AG10803 (cell line): ENCODE measurements around the gene ARID3B.

Experiments used
- DNase-seq: peaks from one replicate; pipeline ENCODE4 v3.0.0; 2010; ENCODE audit warnings: low read depth
- H3K4me3 ChIP-seq: 2 replicates; pipeline ENCODE4 v1.5.1; 2011; ENCODE audit warnings: mild to moderate bottlenecking, low read length, control low read depth
- TF ChIP-seq, protein P1 (sequence below): conservative IDR thresholded peaks from 2 replicates; pipeline ENCODE4 v1.5.1; 2011; ENCODE audit warnings: mild to moderate bottlenecking, low read length, control low read depth, inconsistent platforms

ARID3B gene

DNA sequence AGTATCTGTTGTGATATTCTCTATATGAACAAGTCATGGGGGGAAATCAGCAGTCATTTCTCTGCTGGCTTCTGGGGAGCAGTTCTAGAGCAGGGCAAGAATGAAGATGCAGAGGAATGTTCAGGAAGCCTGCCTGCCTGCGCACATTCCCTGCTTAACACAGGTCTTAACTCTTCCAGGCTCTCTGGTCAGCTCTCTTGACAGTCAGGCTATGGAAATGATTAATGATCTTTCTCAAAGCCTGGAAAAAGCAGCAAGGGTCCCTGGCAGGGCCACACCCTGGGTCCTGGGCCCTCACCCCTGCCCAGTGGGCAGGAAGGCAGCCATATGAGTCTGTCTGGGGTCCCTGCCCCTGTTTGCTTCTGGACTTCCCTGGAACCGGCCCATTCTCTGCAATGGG is 43.2 kb downstream of the ARID3B start:
- TF ChIP-seq, protein P1, sequence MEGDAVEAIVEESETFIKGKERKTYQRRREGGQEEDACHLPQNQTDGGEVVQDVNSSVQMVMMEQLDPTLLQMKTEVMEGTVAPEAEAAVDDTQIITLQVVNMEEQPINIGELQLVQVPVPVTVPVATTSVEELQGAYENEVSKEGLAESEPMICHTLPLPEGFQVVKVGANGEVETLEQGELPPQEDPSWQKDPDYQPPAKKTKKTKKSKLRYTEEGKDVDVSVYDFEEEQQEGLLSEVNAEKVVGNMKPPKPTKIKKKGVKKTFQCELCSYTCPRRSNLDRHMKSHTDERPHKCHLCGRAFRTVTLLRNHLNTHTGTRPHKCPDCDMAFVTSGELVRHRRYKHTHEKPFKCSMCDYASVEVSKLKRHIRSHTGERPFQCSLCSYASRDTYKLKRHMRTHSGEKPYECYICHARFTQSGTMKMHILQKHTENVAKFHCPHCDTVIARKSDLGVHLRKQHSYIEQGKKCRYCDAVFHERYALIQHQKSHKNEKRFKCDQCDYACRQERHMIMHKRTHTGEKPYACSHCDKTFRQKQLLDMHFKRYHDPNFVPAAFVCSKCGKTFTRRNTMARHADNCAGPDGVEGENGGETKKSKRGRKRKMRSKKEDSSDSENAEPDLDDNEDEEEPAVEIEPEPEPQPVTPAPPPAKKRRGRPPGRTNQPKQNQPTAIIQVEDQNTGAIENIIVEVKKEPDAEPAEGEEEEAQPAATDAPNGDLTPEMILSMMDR = no peak
- H3K4me3 ChIP-seq = no peak overlapping the region
- no peak for DNase-seq

DNA sequence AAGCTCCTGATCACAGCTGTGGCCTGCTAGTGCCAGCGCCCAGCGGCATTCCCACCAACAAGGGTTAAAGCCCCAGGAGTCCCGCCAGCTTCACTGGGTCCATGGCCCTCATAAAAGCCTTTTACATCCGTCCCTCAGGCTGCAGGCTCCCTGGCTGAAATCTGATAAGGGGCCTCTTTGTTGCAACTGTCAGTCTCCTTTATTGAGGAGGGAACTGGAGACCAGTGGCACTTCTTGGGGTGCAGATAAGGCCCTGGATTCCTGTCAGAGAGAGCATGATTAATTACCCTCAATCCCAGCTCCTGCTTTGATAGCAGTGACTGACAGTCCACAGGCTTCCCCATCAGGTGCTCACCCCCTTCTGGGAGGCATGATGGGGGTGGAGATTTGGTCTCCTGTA is 43.8 kb downstream of the ARID3B start:
- H3K4me3 ChIP-seq = no peak overlapping the region
- no peak for DNase-seq
- TF ChIP-seq, protein P1 = no peak

DNA sequence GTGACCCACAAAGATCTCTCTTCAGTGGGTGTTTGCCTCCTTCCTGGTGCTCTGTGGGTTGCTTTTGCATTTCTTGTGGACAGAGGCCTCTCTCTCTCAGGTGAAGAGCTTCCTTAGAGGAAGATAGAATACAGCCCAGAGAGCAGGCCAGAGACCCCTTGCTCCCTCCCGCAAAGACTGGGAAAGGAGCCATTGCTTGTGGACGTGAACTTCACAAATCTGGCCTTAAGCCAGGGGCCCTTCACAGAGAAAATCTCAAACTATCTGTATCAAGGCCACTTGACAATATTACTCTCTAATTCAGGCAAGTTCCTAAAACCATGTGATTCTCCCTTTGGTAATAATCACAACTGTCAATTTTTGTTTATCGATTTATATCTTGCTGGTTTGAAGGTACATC is 44.2 kb downstream of the ARID3B start:
- no peak for DNase-seq
- no peak overlapping the region for H3K4me3 ChIP-seq
- TF ChIP-seq, protein P1 = no peak

DNA sequence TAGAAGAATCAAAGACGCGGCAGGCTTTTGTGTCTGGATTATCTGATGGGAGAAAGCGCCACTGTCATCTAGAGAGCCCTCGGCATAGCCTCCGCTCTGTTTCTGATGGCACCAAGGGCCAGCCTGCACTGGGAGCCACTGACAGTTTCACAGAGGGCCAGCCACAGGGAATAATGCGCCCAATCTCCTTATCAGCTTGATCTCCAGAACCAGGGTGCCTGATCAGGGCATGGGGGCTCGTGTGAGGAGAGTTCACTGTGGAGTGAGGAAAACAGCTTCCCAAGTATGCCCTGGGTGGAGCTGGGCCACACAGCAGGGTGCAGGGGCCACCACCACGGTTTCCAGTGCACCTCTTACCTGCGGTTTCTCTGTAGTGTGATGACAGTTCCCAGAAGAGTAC is 44.8 kb downstream of the ARID3B start:
- H3K4me3 ChIP-seq = no peak overlapping the region
- DNase-seq = no peak
- TF ChIP-seq, protein P1 = no peak

DNA sequence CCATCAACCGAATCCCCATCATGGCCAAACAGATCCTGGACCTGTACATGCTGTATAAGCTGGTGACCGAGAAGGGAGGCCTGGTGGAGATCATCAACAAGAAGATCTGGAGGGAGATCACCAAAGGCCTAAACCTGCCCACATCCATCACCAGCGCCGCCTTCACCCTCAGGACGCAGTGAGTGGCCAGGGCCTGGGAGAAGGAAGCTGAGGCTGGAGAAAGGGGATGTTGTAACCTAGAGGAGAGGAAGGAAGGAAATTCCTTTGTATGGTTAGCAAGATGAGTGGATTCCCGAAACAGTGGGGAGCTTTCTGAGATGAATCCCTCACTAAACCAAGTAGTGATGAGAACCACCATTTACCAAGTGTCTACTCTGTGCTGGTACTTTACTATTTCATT is 48.8 kb downstream of the ARID3B start:
- no peak overlapping the region for H3K4me3 ChIP-seq
- TF ChIP-seq, protein P1 = no peak
- peak; percentile 10 for DNase-seq

DNA sequence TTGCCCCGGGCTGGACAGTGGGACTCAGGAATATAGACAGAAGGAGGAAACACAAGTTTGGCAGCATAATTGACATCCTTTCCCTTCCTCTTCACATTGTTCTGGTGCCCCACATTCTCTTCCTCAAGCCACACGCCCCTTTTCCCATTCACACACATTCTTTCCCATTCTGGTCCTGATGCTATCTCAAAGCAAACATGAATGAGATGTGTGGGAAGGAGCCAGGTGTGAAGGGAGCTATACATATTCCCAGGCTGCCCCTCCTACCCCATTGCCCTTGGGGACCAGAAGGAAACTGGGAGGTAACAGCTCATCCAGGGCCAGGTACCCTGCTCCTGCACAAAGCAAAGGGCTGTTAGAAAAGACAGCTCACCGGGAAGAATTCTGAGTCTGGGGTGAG is 51.2 kb downstream of the ARID3B start:
- no peak overlapping the region for H3K4me3 ChIP-seq
- TF ChIP-seq, protein P1 = no peak
- DNase-seq = no peak

DNA sequence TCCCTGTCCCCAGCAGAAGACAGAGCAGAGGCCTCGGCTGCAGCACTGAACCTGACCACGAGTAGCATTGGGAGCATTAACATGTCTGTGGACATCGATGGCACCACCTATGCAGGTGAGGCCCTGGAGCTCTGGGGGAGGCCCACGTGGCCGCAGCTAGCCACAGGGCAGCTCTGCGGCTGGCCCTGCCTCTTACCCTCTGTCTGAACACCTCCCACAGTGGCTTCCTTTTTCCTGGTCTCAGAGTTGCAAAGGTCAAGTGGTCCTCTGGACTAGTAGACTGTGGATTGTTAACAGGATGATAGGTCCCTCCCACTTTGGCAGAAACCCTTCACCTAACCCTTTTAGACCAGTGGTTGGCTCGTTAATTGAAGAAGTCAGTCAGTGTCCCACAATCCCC is 52.1 kb downstream of the ARID3B start:
- no peak for DNase-seq
- no peak overlapping the region for H3K4me3 ChIP-seq
- TF ChIP-seq, protein P1 = no peak
